Keratinocyte (primary cell): ENCODE results near the gene MSANTD3. TPM values are rescaled to one million over a fixed set of nuclear protein-coding genes. Genes with fewer than 3 reads are reported as not detected.
"Not testable (repeated sequence)": the region's sequence is repeated elsewhere in the genome, so short reads cannot be mapped to it uniquely, and the experiment has no call there.

Source experiments
- DNase-seq: peaks from one replicate; pipeline ENCODE4 v3.0.0-alpha.2; 2011; ENCODE audit warnings: low read depth, missing footprints, low spot score
- FAIRE-seq: peaks from 2 replicates; lab custom pipeline; 2011; peaks lifted over from hg19 to GRCh38; lab: Jason Lieb, UNC
- H2AFZ ChIP-seq: 2 replicates; pipeline ENCODE4 v1.6.0; 2012; ENCODE audit warnings: low read length, control low read depth, inconsistent platforms; ENCODE audit not compliant: control insufficient read depth
- H3K27ac ChIP-seq: 2 replicates; pipeline ENCODE4 v1.5.1; 2011; ENCODE audit warnings: low read length; ENCODE audit not compliant: control insufficient read depth, insufficient read depth
- H3K27me3 ChIP-seq: 3 replicates; pipeline ENCODE4 v1.6.0; 2011; ENCODE audit warnings: low read length; ENCODE audit not compliant: control insufficient read depth, insufficient read depth; ENCODE audit errors: extremely low read depth
- H3K36me3 ChIP-seq, 2 experiments: 2 replicates in 1 of 2; 3 replicates in 1 of 2; pipeline ENCODE4 v1.5.1; 2011; ENCODE audit warnings: low read length in 2 of 2, mild to moderate bottlenecking in 1 of 2; ENCODE audit not compliant: control insufficient read depth in 2 of 2, insufficient read depth in 2 of 2; ENCODE audit errors: extremely low read depth in 1 of 2
- H3K4me1 ChIP-seq: 3 replicates; pipeline ENCODE4 v1.5.1; 2011; ENCODE audit warnings: low read length; ENCODE audit not compliant: control insufficient read depth, insufficient read depth; ENCODE audit errors: extremely low read depth
- H3K4me2 ChIP-seq: 3 replicates; pipeline ENCODE4 v1.6.0; 2011; ENCODE audit warnings: low read depth, low read length; ENCODE audit not compliant: control insufficient read depth, insufficient read depth; ENCODE audit errors: extremely low read depth
- H3K4me3 ChIP-seq, 3 experiments: fragments of 200-600 bp in 1 of 3; sonication (generic) in 1 of 3; 2 replicates in 2 of 3; 3 replicates in 1 of 3; pipeline ENCODE4 v1.5.1; 2011 to 2016; ENCODE audit warnings: low read length in 3 of 3, mild to moderate bottlenecking in 3 of 3, control low read depth in 2 of 3, inconsistent platforms in 1 of 3, low read depth in 1 of 3, mixed read lengths in 1 of 3, mixed run types in 1 of 3, moderate library complexity in 1 of 3; ENCODE audit not compliant: control insufficient read depth in 2 of 3, insufficient read depth in 2 of 3; ENCODE audit errors: extremely low read depth in 1 of 3
- H3K79me2 ChIP-seq: 2 replicates; pipeline ENCODE4 v1.6.0; 2012; ENCODE audit warnings: low read length; ENCODE audit not compliant: control insufficient read depth, insufficient read depth
- H3K9ac ChIP-seq: 3 replicates; pipeline ENCODE4 v1.6.0; 2011; ENCODE audit warnings: low read length; ENCODE audit not compliant: control insufficient read depth, insufficient read depth; ENCODE audit errors: extremely low read depth
- H3K9me1 ChIP-seq: 3 replicates; pipeline ENCODE4 v1.6.0; 2011; ENCODE audit warnings: low read length; ENCODE audit not compliant: control insufficient read depth, insufficient read depth; ENCODE audit errors: extremely low read depth
- H3K9me3 ChIP-seq: 2 replicates; pipeline ENCODE4 v1.5.1; 2012; ENCODE audit warnings: low read depth, low read length; ENCODE audit not compliant: control insufficient read depth
- H4K20me1 ChIP-seq: 3 replicates; pipeline ENCODE4 v1.6.0; 2011; ENCODE audit warnings: low read length; ENCODE audit not compliant: control insufficient read depth, insufficient read depth; ENCODE audit errors: extremely low read depth
- CTCF ChIP-seq, 3 experiments: IDR thresholded peaks in 1 of 3; conservative IDR thresholded peaks in 1 of 3; optimal IDR thresholded peaks in 1 of 3; 2 replicates in 2 of 3; 3 replicates in 1 of 3; pipeline versions ENCODE3 to v1.5.1; 2011; ENCODE audit warnings: low read length in 3 of 3, mild to moderate bottlenecking in 3 of 3, moderate library complexity in 2 of 3, control low read depth in 1 of 3, inconsistent platforms in 1 of 3; ENCODE audit not compliant: insufficient read depth in 2 of 3; ENCODE audit errors: extremely low read depth in 1 of 3
- EZH2 ChIP-seq: IDR thresholded peaks from one replicate; pipeline ENCODE4 v1.6.1; 2012; ENCODE audit warnings: inconsistent platforms, mild to moderate bottlenecking, low read length, moderate library complexity
- dilution Hi-C: fragments of 300-500 bp; cut with MboI; formaldehyde crosslinking; loops from one replicate; pipeline ENCODE4 v1.7.0; 2020; ENCODE audit warnings: low sequenced_read_pairs; ENCODE audit not compliant: extremely low pct_ligation_motif_present
- polyA plus RNA-seq, 5 experiments: library from polyadenylated mRNA; depleted of rRNA in 3 of 5; stranded (reverse) in 3 of 5; stranded (forward) in 1 of 5; unstranded in 1 of 5; fragments of >200 nt; gene quantifications; 1 replicate in 1 of 5; 2 replicates in 3 of 5; 3 replicates in 1 of 5; pipeline versions ENCODE4 v1.2.1 to v1.2.3, GENCODE V29; 2011 to 2012; ENCODE audit warnings: missing spikeins in 2 of 5, low read depth in 1 of 5, low replicate concordance in 1 of 5

MSANTD3 gene
- polyA plus RNA-seq, 1 donor (not counting 4 experiments of a cell fraction or from before 2014, with no cell fraction given): 50.7 TPM

DNA sequence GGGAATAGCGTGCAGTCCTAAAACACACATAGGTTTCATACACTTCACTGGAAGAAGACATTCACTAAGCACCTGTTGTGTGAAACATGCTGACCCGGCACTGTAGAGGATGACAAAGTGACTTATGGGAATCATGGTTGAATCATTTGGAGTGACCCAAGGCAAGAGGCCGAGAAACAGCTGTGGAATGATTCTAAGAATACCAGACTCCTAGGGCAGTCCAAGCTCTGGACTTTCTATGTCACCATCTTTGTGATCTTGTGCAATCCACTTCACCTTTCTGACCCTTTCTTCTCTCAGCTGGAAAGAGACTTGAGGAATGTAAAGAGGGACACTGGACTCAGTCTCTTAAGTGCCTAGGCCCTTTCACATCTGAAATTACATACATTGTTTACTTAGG, 13.1 kb downstream of the MSANTD3 start:
- Histone ChIP-seq H3K9me1 (no peaks in the 10 kb centered on the region), H3K9me3 (no peaks in the 10 kb centered on the region), H3K4me1 (no peaks in the 10 kb centered on the region), H3K4me3 (no peak overlapping the region), H3K36me3 (peaks cover 5 to 10% of the 10 kb centered on the region in 2 experiments), H3K79me2 (peaks cover 84% of the 10 kb centered on the region), H4K20me1 (no peaks in the 10 kb centered on the region), H3K9ac (no peak overlapping the region), H3K27me3 (no peaks in the 10 kb centered on the region), H2AFZ (no peak overlapping the region), H3K27ac (no peak overlapping the region), H3K4me2 (no peak overlapping the region)
- no peak for TF ChIP-seq EZH2
- TF ChIP-seq CTCF (optimal IDR thresholded peaks at IDR 0.05 in 1 of 3, IDR thresholded peaks at IDR 0.05 in 1 of 3, conservative IDR thresholded peaks at IDR 0.05 in 1 of 3; ENCODE audit: extremely low read depth in 1 of 3, insufficient read depth in 2 of 3, low read length in 3 of 3): no peak
- FAIRE-seq (no peak), DNase-seq (no peak)
- dilution Hi-C loops: no loop called here

GRCh38 chr9:100440487-100440886, 13.5 kb downstream of the MSANTD3 start:
- dilution Hi-C loops, DNase-seq, FAIRE-seq, H3K9me3 ChIP-seq, H3K27me3 ChIP-seq, H3K4me3 ChIP-seq, H3K9me1 ChIP-seq, H3K27ac ChIP-seq, H3K9ac ChIP-seq, H4K20me1 ChIP-seq, H2AFZ ChIP-seq, H3K4me1 ChIP-seq, H3K4me2 ChIP-seq: not testable (repeated sequence)
- peaks cover 83% of the 10 kb centered on the region for H3K79me2 ChIP-seq
- peaks cover 5 to 10% of the 10 kb centered on the region in 2 experiments for H3K36me3 ChIP-seq

DNA sequence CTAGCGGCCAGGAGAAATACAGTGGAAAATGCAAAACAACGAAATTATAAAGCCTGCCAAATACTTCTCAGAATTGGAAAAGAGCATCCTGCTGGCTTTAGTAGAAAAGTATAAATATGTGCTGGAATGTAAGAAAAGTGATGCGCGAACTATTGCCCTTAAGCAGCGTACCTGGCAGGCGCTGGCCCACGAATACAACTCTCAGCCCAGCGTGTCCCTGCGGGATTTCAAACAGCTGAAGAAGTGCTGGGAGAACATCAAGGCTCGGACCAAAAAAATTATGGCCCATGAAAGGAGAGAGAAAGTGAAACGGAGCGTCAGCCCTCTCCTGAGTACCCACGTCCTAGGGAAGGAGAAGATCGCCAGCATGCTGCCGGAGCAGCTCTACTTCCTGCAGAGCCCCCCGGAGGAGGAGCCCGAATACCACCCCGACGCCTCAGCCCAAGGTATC, 15.0 kb downstream of the MSANTD3 start:
- Histone ChIP-seq H2AFZ (no peak overlapping the region), H3K36me3 (peaks cover 5 to 16% of the 10 kb centered on the region in 2 experiments), H3K9ac (no peak overlapping the region), H4K20me1 (no peaks in the 10 kb centered on the region), H3K27ac (no peak overlapping the region), H3K79me2 (peaks cover 80% of the 10 kb centered on the region), H3K9me1 (no peaks in the 10 kb centered on the region), H3K4me3 (no peak overlapping the region), H3K27me3 (no peaks in the 10 kb centered on the region), H3K4me1 (no peaks in the 10 kb centered on the region), H3K9me3 (no peaks in the 10 kb centered on the region), H3K4me2 (no peak overlapping the region)
- DNase-seq: no peak
- dilution Hi-C loops: no loop called here
- TF ChIP-seq CTCF (optimal IDR thresholded peaks at IDR 0.05 in 1 of 3, IDR thresholded peaks at IDR 0.05 in 1 of 3, conservative IDR thresholded peaks at IDR 0.05 in 1 of 3; ENCODE audit: extremely low read depth in 1 of 3, insufficient read depth in 2 of 3, low read length in 3 of 3): no peak
- TF ChIP-seq EZH2: no peak
- FAIRE-seq: no peak
